GM12892 (cell line): Measurements from ENCODE around the gene FGF18.
"Not testable (repeated sequence)": the region's sequence is repeated elsewhere in the genome, so short reads cannot be mapped to it uniquely, and the experiment has no call there.

Experiments
- POLR2A ChIP-seq: IDR thresholded peaks from 2 replicates; pipeline ENCODE4 v1.6.1; 2011; ENCODE audit warnings: low read depth, low read length, control low read depth
- POLR2AphosphoS5 ChIP-seq: IDR thresholded peaks from 2 replicates; pipeline ENCODE4 v1.6.1; 2011; ENCODE audit warnings: low read depth, low read length, control low read depth
- TAF1 ChIP-seq: IDR thresholded peaks from 2 replicates; pipeline ENCODE4 v1.6.1; 2011; ENCODE audit warnings: low read depth, mild to moderate bottlenecking, control low read depth, low read length, borderline replicate concordance

DNA sequence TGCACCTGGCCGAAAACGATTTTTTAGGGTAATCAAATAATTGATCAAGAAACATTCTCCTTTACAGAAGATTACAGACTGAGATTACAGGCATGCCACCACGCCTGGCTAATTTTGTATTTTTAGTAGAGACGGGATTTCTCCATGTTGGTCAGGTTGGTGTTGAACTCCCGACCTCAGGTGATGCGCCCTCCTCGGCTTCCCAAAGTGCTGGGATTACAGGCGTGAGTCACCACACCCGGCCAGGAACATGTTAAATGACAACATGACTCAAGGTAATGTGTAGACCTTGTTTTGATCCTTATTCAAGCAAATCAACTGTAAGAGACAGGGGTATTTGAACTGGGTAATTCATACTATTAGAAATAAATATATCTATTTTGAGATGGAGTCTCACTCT, 35.0 kb upstream of the FGF18 start:
- TF ChIP-seq POLR2A, POLR2AphosphoS5, TAF1: not testable (repeated sequence)
